B cell (primary cell): ENCODE data around the gene MS4A1.
"Not testable (repeated sequence)": the region's sequence is repeated elsewhere in the genome, so short reads cannot be mapped to it uniquely, and the experiment has no call there.

Experiments used
- EZH2 ChIP-seq: IDR thresholded peaks from 2 replicates; pipeline ENCODE4 v1.6.1; 2012; ENCODE audit warnings: borderline replicate concordance, low read depth, mild to moderate bottlenecking, moderate library complexity, low read length; ENCODE audit not compliant: insufficient read depth, poor library complexity, severe bottlenecking
- TF ChIP-seq, protein P1 (sequence below): fragments of 200-600 bp; IDR thresholded peaks from one replicate; pipeline ENCODE4 v1.8.0; 2022; ENCODE audit warnings: antibody characterized with exemption, mild to moderate bottlenecking

DNA sequence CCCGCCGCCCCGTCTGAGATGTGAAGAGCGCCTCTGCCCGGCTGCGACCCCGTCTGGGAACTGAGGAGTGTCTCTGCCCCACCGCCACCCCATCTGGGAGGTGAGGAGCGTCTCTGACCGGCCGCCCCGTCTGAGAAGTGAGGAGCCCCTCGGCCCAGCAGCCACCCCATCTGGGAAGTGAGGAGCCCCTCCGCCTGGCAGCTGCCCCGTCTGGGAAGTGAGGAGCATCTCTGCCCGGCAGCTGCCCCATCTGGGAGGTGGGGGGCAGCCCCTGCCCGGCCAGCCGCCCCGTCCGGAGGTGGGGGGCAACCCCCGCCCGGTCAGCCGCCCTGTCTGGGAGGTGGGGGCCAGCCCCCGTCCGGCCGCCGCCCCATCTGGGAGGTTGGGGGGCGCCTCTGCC lies 54.6 kb downstream of the MS4A1 start:
- TF ChIP-seq, protein P1, sequence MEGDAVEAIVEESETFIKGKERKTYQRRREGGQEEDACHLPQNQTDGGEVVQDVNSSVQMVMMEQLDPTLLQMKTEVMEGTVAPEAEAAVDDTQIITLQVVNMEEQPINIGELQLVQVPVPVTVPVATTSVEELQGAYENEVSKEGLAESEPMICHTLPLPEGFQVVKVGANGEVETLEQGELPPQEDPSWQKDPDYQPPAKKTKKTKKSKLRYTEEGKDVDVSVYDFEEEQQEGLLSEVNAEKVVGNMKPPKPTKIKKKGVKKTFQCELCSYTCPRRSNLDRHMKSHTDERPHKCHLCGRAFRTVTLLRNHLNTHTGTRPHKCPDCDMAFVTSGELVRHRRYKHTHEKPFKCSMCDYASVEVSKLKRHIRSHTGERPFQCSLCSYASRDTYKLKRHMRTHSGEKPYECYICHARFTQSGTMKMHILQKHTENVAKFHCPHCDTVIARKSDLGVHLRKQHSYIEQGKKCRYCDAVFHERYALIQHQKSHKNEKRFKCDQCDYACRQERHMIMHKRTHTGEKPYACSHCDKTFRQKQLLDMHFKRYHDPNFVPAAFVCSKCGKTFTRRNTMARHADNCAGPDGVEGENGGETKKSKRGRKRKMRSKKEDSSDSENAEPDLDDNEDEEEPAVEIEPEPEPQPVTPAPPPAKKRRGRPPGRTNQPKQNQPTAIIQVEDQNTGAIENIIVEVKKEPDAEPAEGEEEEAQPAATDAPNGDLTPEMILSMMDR: not testable (repeated sequence)
- not testable (repeated sequence) for TF ChIP-seq EZH2
